HG02840 (cell line): ENCODE measurements around the gene NUDT21.
"Not testable (repeated sequence)": the region's sequence is repeated elsewhere in the genome, so short reads cannot be mapped to it uniquely, and the experiment has no call there.

Experiments
- ATAC-seq: cut with Tn5 transposase; IDR thresholded peaks from one replicate; pipeline ENCODE4 v1.9.1; 2021; ENCODE audit warnings: mild to moderate bottlenecking, moderate library complexity, moderate number of reproducible peaks; ENCODE audit not compliant: unreplicated experiment, low FRiP score

NUDT21 gene

DNA sequence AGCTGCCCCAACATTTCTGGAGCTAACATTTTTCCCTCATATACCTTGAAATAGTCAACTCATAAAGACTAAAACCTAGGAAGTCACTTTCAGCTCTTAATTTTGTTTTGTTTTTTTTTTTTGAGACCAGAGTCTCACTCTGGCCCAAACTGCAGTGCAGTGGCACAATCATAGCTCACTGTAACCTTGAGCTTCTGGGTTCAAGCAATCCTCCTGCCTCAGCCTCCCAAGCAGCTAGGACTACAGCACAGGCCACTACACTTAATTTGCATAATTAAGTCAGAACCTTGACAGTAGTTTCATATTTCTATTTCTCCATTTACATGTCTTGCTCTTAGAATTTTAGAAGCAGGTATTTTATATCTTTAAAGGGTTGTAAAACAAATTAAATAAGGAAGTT is 30.5 kb downstream of the NUDT21 start:
- no peak for ATAC-seq

DNA sequence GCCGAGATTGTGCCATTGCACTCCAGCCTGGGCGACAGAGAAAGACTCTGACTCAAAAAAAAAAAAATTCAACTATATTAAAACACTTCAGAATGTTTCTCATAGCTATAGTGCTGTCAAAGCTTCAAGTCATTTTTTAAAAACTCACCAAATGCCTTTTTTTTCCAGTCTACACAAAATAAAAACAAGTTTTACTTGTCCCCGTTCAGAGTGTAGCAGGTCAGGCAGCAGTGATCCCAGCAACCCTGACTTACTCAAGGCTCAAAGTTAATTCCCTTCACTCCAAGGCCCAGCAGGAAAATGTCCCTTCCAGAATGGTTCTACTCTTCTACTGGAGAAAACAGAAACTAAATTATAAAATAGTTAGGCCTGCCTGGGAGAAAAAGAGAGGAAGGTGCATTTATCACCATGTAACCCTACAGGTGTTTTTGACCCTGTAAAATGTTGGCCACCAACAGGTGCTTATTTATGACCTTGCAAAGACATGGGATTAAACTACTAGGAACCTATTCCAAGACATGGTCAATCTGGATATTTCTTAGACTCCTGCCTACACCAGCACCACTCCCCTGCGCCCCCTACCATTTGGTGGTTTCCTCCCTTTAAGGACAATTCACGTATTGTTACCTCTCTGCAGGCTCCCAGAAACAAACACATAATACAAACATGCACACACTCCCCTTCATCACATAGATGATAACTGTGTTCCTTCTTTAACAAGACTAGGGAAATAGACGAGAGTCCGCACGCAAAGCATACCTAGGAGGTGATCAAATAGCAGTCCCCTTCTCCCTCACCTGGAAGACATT is 31.2 kb downstream of the NUDT21 start:
- ATAC-seq = no peak

DNA sequence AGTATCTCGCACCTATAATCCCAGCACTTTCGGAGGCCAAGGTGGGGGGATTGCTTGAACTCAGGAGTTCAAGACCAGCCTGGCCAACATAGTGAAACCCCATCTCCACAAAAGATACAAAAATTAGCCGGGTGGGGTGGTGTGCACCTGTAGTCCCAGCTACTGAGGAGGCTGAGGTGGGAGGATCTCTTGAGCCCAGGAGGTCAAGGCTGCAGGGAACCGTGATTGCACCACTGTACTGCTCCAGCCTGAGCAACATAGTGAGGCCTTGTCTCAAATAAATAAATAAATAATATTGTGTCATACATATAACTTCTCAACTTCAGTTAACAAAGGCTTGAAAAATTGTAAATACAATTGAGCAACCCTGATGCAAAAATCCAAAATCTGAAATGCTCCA is 34.0 kb downstream of the NUDT21 start:
- ATAC-seq = no peak

DNA sequence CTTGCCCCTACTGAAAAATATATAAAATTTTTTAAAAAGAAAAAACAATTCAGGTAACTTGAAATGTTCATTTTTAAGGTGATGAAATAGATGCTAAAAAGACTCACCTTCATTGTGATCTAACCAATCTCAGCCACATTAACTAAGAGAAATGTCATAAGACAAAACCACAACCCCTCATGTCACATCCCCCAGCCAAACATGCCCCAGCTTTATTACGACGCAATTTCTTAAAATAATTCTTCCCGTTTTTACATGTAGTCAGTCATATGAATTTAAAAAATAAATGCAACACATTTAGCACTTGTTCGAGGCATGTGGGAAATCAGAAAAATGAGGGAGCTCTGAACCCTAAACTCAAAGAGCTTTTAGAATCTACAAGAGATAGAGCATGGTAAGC is 35.3 kb downstream of the NUDT21 start:
- ATAC-seq = no peak

DNA sequence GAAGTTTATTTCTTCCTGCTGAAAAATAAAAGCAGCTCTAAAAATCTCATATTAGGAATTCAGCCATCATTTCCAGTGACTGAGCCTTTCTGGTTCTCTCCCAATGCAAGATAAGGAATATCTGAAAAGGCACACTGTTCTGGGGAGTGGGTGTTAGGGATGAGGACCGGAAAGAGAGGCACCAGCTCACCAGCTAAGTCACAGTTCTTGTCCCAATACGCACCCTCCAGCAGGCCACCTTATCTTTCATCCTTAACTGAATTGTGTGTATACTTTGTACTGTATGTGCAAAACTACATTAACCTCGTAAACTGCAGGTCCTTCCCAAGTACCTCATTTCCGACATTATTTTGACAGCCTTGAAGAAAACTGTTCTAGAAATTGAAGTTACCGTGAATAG is 36.8 kb downstream of the NUDT21 start:
- no peak for ATAC-seq

DNA sequence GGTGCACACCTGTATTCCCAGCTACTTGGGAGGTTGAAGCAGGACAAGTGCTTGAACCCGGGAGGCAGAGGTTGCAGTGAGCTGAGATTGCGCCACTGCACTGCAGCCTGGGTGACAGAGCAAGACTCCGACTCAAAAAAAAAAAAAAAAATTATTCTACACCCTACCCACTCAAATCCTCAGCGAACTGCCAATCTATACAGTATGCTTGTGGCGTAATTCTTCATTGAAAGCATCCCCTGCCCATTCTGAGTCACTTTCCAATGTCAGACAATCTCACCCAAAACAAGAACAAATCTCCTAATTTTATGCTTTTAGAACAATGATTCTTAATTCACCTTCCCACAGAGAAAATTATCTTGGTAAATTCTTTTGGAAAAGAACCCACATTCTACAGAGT is 37.8 kb downstream of the NUDT21 start:
- ATAC-seq = no peak

DNA sequence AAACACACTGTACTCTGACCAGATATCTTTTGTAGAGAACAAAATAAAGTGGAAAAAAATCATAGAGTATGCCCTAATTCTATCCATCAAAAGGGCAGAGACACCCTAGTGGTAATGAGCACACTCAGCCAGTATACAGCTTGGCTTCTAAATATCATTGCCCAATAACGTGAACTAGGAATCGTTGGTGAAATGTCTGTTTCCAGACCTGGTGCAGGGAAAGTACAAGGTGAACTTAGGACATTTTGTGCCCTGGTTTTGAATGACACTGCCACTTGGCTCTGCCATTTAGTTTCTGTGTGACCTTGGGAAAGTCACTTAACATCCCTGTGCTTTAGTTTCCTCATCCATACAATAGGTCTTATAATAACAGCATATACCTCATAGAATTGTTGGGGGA is 39.5 kb downstream of the NUDT21 start:
- no peak for ATAC-seq

DNA sequence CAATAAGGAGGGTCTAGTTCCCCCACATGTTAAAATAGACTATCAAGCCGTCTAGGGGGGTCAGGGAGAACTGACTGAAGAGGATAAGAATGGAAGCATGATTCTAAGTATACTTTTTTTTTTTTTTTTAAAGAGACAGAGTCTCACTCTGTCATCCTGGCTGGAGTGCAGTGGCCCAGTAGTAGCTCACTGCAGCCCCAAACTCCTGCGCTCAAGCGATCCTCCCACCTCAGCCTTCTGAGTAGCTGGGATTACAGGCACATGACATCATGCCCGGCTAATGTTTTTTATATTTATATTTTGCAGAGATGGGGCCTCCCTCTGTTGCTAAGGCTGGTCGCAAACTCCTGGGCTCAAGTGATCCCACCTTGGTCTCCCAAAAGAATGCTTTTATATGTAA is 40.0 kb downstream of the NUDT21 start:
- ATAC-seq = no peak

DNA sequence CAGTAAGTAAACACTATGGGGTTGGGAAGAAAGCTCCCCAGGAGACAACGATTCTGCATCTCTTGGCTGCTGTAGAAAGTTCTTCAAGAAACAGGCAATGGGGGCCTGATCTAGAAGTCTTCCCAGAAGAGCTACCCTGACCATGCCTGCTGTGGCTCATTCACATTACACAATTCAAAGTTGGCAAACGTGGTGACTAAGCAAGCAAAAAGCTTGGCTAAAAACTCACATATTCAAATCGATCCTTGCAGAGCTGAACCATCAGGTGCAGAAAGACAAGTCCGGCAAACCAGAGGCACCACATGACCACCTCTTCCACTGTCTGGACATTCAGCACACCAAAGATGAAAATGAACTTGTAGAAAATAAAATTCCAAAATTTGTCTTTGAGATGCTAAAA is 41.9 kb downstream of the NUDT21 start:
- ATAC-seq = no peak

DNA sequence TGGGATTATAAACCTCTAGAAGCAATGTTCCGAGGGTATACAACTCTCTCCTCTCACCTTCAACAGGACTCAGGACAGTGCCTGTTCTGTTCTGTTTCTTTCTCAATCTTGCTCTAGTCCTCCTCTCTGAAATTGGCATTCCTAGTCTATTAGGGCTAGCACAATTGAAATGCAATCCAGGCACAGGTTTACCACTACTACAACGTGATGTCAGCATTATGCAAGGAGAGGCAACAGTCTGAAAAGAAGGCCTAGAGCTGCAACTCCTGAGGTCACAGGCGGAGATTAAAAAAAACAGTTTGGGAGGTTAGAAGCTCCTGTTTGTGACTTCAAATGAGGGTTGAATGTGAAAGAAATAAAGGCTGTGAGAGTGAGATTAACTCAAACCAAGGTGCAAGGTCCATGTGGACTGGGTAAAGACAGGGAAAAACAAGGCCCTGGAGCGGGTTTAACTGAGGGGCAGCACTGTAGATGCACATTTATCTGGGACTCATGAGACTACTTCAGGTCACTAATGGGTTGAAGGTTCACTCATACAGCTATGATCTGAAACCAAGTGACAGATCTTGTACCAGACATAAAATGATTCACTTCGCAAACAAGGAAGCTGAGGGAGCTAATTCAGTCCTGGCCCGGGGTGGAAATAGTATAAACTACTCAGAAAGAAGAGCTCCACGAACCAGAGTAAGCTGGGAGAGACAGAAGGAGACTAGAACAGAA is 42.6 kb downstream of the NUDT21 start:
- no peak for ATAC-seq

DNA sequence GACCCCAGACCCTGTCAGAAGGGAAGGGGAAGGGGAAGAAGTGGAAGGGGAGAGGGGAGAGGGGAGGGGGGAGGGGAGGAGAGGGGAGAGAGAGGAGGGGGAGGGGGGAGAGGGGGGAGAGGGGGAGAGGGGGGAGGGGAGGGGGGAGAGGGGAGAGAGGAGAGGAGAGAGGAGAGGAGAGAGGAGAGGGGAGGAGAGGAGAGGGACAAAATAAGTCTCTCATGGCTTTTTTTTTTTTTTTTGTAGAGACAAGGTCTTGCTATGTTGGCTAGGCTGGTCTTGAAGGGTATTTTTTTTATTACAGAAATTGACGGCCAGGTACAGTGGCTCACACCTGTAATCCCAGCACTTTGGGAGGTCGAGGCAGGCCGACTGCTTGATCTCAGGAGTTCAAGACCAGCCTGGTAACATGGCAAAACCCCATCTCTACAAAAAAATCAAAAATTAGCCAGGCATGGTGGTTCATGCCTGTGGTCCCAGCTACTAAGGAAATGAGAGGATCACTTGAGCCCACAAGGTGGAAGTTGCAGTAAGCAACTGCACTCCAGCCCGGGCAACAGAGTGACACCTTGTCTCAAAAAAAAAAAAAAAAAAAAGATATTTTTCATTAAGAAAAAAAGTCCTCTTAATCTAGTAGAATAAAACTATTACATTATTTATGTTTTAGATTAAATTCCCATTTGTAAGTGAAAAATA is 45.0 kb downstream of the NUDT21 start:
- ATAC-seq = no peak

DNA sequence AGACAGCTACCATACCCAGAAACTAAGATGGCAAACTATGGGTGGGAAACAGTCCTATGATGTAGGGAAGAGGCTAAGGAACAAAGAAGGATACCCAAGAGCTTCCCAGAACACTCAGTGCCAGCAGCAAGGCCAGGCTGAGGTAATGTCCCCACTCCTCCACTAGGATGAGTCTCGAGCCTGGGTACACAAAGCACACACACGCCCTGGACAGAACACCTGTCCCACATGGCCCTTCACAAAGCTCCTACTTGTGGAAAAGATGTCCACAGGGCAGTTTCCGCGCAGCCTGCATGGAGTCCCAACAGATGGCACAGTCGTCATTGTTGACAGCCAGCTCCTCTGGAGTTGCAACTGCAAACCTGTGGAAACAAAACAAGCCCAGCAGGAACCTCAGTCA is 49.6 kb downstream of the NUDT21 start:
- ATAC-seq = no peak

DNA sequence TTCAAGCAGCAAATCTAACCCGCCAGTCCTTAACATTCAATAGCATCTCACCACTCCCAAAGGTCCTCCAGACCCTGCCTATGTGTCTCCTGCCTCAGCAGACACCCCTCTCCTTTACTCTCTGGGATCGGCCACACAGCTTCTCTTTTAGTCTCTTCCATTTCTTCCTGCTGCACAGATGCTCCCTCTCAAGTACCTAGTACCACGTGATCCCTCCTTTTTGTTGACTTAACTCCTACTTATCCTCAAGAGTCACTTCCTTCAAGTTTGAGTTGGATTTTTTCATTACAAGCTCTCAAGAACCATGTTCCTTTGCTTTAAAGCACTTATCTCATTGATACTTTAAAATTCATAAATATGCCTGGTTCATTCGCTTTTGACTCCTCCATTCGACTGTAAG is 50.7 kb downstream of the NUDT21 start:
- ATAC-seq = no peak

DNA sequence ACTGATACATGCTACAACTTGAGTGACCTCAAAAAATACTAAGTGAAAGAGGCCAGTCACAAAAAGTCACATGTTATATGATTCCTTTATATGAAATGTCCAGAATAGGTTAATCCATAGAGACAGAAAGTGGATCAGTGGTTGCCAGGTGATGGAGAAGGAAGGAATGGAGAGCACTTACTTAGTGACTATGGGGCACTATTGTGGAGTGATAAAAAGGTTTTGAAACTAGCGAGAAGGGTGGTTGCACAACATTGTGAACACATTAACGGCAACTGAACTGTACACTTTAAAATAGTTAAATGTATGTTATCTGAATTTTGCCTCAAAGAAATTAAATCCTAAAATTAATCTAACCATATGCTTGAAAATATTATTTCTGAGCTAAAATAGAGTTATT is 51.6 kb downstream of the NUDT21 start:
- no peak for ATAC-seq

DNA sequence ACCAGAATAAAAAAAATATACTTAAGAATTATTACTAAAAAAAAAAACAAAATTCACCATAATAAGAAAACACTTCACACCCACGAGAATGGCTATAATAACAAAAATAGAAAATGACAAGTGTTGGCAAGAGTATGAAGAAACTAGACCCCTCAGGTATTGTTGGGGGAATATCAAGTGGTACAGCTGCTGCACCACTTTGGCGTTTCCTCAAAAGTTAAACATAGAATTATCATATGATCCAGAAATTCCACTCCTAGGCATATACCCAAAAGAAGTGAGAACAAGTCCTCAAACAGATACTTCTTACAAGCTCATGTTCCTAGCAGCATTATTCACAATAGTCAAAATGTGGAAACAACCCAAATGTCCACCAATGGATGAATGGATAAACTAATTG is 52.1 kb downstream of the NUDT21 start:
- ATAC-seq = no peak

DNA sequence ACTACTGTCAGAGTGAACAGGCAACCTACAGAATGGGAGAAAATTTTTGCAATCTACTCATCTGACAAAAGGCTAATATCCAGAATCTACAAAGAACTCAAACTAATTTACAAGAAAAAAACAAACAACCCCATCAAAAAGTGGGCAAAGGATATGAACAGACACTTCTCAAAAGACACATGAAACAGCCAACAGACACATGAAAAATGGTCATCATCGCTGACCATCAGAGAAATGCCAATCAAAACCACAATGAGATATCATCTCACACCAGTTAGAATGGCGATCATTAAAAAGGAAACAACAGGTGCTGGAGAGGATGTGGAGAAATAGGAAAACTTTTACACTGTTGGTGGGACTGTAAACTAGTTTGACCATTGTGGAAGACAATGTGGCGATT is 54.4 kb downstream of the NUDT21 start:
- not testable (repeated sequence) for ATAC-seq

DNA sequence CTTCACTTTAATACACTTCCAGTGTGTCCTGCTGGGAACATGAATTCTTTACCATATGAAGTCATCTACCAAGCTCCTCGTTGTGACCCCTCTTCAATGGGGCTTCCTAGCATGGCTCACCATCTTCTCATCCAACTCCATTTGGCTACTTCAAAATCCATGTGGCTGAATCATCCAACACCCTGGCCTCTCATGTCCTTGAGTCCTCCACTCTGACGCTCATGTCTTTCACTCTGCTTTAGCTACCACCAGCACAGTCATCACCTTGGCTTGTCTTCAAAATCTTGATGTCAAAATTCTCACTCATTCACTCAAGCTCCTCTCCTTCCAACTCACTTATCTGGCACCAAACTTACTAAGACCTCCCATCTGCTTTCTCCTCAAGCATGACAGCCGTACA is 61.6 kb downstream of the NUDT21 start:
- ATAC-seq = no peak

DNA sequence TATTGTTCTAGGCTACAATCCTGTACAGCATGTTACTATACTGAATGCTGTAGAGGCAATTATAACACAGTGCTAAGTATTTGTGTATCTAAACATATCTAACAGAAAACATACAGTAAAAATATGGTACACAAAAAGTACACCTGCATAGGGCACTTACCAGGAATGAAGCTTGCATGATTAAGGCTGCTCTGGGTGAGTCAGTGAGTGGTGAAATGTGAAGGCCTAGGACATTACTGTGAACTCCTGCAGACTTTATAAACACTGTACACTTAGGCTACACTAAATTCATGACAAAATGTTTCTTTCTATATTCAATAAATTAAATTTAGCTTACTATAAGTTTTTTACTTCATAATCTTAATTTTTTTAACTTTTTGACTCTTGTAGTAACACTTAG is 62.9 kb downstream of the NUDT21 start:
- no peak for ATAC-seq

DNA sequence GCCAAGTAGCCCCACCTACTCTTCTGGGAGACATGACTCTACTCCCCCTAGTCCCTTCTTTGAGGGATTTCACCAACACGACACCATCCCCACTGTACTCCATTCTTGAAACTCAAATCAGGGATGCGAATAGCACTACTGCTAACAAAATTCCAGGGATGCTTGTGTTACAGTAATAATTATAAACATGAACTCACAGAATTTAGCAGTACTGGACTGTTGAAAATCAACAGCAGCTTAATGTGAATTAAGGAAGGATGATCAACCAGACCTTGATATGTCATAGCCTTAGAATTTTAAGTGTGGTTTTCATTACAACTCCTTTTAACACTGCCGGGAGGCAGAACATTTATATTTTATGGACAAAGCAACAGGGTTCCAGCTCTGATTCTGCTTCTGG is 63.7 kb downstream of the NUDT21 start:
- ATAC-seq = no peak

DNA sequence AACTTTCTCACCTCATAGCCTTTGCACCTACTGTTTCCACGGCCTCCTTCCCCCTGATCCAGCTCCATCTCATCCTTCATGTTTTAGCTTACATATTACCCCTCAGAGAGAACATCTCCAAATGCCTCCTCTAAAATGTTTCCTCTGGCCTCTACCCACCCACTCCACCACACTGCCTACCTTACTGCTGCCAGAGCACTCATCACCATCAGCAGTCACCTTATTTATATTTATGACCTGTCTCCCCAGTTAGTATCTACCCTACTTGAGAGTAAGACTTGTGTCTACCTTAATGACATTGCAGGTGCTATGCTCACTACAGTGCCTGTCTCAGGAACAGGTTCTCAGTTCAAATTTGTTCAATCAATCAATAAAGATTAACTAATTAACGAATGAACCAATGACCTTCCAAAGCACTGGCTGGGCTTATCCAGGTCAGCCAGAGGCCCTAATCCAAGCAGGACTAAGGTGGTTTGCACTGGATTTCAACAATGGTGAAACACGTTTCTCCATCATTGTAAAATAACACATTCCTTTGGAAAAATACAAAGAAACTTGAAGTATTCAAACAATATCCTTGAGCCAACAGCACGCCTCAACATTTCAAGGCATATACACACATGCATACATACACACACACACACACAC is 66.9 kb downstream of the NUDT21 start:
- no peak for ATAC-seq

DNA sequence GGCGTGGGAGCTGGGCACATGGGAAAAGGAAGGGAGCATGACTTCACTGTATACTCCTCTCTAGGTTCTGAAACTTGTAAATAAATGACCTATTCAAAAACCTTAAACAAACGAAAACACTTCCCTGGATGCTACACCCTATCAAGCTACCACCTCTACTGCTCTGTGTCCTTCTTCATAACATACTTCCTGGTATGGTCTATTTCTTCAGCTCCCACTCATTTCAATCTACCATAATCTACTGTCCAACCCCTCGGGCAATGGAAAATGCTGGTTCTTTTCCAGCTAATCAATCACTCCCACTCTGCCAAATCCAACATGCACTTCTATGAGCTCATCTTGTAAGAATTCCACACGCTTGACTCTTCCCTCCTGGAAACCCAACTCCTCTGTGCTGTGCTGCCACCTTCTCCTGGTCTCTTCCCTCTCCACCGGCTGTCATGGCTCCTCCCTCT is 68.2 kb downstream of the NUDT21 start:
- no peak for ATAC-seq
